Stimulated activated naive CD8-positive, alpha-beta T cell treated with anti-CD3 and anti-CD28 coated beads, Interleukin-15, Interleukin-2, amounts not matched to agents 100 U/mL and 50 U/mL, for 24 hours (primary cell): ENCODE results near the gene STK33.
A peak's percentile ranks its signal among the peaks of the same experiment; 100 is the strongest.

ENCODE experiments used
- ATAC-seq: fragments of 150-1000 bp; cut with Tn5 transposase; one replicate; pipeline ENCODE4 v1.10.0; 2021
- DNase-seq: peaks from one replicate; pipeline ENCODE4 v3.0.0; 2021

STK33 gene

DNA sequence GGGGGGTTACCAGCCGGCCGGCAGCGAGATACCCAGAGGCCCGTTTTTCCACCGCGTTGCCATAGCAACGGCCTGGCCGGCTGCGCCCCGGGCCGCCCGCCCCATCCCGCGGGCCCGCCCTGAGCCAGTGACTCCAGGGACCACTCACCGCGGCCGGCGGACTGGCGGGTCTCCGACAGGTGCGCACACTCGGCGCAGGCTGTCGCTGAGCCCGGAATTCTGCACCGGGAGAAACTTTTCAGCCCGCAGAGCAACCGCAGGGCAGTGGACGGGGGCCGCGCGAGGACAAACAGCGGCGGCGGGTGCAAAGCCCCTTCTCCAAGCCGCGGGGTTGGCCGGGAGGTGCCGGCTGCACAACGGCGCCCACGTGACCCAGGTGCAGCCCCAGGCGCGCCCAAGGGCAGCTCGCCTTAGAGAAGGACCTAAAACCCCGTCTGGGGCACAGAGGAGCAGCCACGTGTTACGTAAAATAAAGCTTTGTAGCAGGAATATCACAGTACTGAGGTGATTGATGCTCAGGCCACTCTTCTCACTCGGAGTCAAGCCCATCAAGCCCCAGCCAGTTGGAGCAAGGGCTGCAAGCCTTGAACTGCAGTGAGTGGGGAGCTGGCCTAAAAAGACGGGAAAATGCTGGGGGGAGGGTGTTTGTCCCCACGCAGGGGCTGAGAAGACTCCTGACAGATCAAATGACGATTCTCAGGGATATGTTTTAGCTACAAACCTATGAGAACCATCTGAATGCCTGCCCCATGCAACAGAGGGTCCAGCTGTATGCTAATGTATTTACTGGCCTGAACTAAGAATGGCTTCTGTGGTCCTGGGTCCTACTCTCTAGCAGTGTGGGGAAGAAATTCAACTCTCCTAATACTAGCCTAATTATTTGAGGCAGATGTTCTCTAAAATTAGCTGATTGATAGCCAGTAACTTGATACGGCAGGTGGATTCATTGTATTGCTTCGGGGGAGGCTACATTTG lies at the start of gene STK33:
TSS of gene STK33 (minus strand) at position 294 of the 975 bp plus-strand sequence. CDS start 119,323 bp downstream, outside the sequence.
- ATAC-seq (peak; percentile 95), DNase-seq (peak; percentile 64)

DNA sequence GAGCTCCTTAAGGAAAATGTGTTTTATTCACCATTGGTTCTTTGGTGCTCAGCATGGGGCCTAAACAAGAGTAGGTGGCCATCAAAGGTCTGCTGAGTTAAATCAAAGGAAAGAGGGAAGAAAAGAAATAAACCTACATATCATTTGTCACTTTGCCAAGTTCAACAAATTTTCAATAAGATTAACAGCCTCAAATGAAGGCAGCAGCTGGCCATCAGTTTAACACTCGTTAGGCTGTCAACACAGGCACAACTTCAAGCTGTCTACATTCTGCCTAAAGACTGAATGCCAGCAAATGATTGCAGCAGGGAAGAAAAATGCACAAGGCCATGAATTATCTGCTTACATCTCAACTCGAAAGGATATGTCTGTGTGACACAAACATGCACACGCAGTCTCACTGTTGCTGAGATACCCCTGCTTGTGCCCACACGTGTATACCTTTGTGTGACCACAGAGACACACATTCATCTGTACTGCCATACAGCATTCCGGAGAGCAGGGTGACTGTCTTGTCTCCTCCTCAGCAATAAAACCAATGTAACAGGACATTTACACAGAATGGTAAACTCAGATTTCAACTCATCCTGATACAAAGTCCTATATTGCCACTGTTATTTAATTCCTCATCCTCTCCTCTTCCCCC lies 48.3 kb upstream of the STK33 start:
- no peak for ATAC-seq
- no peak for DNase-seq

DNA sequence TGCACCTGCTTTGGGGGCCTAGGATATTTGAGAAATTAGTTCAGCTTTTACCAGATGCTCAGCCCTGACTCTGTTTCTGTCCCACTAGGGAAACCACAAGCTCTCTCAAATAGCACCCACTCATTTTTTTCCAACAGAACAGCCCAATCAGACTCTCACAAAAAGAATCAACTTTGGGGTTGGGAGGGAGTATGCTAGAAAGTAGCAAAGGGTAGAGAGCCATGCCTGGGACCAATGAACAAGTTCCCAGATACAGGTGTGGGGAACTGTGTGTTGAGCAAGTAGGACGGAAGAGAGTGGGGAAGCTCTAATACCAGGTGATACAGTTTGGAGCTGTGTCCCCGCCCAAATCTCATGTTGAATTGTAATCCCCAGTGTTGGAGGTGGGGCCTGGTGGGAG lies 47.3 kb upstream of the STK33 start:
- ATAC-seq (peak; percentile 9), DNase-seq (no peak)

DNA sequence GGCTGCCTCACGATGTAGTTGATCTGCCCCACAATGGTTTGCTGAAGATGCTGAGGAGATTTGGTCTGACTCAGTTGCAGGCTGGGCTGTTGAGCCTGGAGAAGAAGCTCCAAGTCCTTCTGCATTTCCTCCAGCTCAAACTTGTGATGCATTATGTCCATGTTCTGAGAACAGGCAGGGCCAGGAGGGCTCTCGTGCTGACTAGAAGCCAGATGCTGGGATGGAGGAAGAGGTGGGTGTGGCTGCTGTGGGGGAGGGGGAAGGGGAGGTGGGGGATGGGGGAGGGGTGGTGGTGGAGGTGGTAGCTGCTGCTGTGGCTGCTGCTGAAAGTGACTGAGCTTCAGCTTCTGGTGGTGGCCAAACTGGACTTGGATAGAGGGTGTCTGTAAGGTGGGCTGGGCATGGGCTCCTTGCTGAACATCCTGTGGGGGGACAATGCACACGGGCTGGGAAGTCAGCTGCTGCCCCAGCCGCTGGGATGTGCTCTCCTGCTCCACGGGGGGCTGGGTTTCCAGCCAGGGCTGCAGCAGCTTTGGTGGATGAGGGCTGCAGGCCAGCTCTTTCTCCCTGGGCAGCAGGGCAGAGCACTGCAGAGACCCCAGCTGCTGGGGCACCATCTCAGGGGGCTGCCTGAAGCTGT lies 46.4 kb upstream of the STK33 start:
- no peak for DNase-seq
- ATAC-seq: no peak

DNA sequence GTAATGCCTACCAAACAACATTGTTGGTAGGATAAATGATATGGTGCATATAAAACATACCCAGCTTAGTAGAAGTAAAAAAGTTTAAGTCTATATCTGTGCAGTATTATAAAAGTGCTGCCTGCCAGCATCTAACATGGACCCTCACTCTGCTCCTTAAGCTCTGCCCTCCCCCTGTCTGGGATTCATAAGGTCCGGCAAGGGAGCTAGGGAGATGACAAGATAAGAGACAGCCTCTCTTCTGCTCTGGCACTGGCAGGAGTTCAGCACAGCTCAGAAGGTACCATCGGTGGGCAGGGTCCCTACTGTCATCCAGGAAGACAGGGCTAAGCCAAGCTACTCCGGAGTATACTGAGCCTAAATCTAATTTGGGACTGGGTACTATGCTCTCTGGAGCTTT lies 45.6 kb upstream of the STK33 start:
- DNase-seq (no peak), ATAC-seq (no peak)

DNA sequence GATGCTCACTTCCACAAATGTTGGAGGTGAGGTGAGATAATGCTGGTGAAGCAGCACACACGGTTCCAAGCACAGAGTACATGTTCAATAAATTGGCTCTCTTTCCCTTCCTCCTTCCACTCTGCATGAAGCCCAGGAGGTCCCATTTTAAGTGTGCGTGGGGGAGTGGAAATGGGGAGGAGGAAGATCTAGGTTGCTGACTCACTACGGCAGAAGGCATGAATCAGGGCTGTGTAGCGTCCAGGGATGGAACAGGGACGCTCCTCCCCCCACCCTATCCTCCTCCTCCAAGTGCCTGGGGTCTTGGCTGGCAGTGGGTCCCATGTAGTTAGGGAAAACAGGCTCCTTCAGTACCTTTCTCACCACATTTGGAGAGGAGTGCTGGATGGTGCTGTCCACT lies 44.3 kb upstream of the STK33 start:
- no peak for ATAC-seq
- DNase-seq: no peak

DNA sequence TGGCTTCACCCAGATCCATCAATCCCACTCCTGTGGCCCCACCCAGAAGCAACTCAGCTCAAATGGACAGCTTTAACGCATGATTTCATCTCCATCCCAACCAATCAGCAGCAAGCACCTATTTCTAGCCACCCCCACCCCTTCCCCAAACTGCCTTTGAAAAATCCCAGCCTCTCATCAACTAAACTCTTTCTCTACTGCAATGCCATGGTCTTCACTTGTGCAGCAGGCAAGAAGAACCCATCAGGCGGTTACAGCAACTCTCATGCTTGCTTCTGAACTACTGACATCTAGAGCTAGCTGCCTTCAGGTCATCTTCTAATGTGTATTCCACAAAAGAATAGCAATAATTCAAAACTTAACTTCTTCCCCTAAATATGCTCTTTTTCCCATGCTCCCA lies 42.1 kb upstream of the STK33 start:
- DNase-seq (no peak), ATAC-seq (no peak)

DNA sequence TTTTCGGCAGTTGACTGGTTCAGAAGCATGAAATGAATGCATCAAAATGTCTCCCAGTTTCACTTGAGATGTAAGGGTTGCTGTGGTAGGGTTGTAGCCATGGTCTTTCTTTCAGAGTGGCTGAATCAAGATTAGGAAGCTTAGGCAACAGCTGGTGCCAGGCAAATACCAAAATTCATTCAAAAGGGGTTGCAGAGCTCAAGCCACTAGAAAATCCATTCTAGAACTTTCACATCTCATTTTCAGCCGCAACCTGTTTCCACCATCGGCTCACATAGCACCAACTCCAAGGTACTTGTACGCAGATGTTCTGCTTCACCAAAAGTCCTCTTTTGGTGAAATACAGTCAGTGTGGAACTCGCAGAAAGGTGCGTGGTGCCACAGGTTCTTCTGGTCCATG lies 40.5 kb upstream of the STK33 start:
- ATAC-seq: no peak
- DNase-seq: no peak

DNA sequence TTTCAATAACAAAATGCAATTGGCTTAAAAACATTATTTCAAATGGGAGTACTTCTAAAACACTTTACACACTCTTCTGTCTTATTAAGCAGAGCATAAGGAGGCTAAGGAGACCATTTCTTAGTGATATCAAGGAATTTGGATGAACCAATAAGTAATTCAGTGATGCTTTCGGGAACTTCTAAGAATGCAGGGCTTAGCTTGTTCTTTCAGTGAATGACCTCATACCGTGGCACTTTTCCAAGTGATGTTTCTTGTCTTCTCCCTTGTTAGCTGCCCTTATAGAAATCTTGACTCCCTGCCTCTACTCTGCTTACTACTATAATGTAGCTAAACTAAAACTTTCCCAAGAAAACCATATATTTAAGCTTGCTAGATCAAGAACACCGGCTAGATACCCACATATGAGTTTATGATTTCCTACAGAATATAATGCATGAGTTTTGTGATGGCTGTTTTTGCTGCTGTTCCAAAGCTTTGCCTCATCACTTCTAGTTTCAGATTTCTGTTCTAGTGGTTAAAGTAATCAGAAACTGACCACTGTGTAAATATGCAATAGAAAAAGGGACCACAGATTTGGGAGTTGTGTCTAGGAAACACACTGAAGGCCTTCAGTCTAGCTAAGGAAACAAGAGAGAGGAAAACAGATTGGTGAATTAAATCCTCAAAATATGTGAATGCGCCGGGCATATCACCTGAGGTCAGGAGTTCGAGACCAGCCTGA lies 37.5 kb upstream of the STK33 start:
- ATAC-seq: no peak
- no peak for DNase-seq

DNA sequence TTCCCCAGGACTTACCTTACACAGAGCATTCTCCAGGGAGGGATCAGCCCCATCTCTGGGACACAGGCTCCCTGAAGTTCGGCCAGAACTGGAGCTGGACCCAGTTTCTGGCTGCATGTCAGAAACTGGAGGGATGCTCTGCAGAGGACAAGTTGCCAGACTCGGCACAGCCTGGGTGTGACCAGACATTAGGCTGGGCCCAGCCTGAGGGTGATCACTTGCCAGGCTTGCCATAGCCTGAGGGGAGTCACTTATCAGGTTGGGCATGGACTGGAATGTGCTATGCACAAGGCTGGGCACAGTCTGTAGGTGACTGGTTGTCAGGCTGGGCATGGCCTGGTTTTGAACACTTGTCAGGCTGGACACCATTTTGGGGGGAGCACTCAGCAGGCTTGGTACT lies 30.7 kb upstream of the STK33 start:
- DNase-seq (no peak), ATAC-seq (no peak)

DNA sequence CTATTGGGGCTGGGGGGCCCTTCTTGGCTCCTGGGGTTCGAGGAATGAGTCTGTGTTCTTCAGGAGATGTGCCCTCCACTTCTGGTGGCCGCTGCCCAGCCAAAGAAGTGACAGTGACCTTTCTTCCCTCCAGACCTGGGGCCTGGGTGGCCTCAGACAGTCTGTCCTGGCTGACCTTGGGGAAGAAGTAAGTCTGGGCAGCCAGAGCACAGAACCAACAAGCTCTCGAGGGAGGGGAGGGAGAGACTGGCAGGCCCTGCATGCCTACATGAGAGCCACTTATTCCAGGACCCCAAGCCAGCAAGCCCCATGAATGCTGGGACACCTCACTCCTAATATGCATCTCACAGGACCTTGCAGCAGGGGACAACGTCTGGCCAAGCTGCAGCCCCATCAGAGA lies 27.1 kb upstream of the STK33 start:
- DNase-seq (no peak), ATAC-seq (no peak)

DNA sequence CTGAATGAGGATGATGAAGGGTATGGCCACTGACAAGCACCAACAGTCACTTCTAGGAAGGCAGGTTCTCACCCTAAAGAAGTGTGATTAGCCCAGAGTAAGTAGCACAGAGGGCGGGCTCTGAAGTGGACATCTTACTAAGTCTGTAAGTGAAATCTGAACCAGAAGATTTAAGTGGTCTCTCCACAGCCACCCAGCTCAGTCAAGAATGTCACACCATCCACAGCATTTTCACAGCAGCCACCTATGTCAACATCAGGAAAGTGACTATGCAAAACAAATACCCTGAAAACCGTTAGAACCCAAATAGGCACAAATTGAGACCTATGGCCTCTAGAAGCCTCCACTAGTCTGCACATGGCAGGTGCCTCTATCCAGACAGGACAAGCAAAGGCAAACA lies 23.0 kb upstream of the STK33 start:
- DNase-seq (no peak), ATAC-seq (no peak)

DNA sequence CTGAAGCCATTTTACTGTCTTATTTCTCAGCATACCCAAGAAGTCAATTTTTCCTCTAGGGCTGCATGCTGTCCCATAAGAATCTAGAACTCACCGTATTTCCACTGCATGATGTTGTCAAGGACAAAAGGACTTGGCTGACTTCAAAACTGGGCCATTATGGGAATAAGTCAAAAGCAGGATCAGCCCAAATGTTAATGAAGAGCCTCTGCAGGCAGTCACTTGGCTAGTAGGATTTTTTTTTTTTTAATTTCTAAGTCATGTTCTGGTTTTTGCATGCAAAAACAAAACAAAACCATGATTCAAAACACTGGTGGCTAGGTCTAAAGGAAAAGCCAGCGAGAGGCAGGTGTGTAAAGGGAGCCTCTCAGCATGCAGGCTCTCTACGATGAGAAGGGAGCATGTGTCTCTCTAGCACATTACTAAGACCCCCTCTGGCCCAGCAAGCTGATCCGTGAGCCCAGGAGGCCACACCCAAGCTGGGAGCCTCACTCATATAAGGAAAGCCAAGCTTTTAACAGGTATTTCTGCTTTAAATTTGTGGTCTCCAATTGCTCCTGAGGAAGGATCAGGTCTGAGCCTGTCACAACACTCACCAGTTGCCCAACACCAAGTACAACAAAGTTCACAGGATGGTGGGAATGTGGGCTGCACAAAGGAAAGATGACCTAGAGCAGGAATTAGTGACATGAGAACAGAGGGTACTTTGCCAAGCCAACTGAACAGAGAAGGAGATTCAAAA lies 21.4 kb upstream of the STK33 start:
- no peak for DNase-seq
- ATAC-seq: no peak

DNA sequence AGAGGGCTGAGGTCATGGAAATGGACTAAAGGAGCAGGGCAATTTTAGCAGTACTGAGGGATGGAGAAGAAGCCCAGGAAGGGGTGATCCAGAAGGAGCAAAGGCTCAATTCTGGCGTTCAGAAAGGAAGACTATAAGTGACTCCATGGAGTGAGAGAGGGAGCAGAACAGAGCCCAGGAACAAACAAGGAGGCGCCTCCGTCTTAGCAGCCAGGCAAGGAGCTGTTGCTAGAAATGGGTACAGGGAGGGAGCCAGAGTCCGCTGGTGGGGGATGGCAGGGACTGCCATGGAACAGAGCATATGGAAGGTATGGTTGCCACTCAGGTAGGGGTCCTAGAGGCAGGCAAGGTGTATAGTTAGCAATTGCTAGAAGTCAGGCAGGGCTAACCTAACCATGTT lies 20.5 kb upstream of the STK33 start:
- DNase-seq: no peak

DNA sequence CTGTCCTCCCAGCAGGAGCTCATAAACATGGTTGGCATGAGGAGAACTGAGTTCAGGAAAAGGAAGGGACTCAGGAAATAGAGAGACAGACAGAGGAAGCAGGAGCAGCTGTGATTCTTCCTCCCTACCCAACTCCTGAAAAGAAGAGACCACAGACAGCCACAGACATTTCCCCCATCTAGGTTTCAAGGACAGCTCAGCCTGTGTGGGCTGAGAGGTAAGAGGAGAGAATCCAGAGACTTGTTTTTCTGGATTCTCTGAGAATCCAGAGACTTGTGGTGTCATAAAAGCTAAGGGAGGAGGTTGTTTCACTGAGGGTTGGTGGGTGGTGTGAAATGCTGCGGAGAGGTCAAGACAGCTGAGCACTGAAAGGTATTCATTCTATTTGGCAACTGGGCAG lies 19.0 kb upstream of the STK33 start:
- DNase-seq: no peak
- ATAC-seq: no peak

More for the DNA sequence above, 20.5 kb upstream of the STK33 start:
- ATAC-seq: no peak

DNA sequence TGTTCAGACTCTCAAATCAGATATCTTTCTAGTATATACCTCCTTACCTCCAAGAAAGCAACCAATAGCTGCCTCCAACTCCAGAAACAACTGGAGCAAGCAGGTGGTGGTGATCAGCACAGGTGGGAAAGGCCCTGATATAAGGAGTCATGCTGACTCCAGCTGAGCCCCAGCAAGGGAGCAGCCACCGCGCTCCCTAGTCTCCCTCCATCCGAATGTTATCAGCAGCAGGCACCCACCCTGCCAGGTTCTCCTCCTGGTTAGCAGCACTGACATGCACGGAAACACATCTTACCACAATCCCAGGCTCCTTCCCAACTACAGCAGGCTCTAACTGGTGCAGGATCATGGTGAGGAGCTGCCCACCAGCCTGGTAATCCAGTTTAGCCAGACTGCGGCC lies 18.5 kb upstream of the STK33 start:
- ATAC-seq (no peak), DNase-seq (no peak)

DNA sequence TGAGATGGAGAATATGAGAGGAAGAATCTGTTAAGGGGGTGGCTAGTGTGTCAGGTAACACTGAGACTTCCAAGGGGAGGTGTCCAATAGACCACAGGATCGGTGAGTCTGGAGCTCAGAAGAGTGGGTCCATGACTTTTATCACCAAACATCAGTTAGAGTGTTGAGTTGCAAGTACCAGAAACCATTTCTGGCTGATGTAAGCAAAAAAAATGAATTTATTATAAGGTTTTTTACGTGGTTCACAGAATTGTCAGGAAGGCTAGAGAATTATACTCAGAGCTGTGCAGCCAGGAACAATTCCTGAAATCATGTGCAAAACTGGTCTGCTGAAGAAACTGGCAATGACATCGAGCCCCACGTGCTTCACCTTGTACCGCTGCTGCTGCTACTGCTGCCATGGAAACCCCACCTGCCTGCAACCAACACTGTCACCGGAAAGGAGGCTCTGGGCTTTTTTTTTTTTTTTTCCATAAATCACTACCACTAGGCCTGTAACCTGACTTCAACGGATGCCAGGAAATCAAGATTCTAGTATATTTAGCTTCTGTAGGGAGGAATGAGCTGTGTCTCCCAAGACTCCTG lies 16.6 kb upstream of the STK33 start:
- ATAC-seq: no peak
- DNase-seq: peak; percentile 9

DNA sequence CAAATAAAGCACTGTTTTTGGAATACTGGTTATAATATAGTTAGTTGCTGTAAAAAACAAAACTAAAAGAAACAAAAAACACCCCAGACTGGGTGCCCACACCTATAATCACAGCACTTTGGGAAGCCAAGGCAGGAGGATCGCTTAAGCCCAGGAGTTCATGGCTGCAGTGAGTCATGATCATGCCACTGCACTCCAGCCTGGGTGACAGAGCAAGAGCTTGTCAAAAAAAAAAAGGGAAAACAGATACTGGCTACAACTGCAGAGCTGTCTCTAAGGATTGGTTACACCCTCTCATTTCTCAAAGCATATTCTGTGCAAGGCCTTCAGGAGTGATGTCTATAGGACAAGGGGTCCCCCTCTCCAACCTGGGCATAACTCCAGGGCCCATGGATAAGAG lies 14.6 kb upstream of the STK33 start:
- ATAC-seq: no peak
- no peak for DNase-seq

DNA sequence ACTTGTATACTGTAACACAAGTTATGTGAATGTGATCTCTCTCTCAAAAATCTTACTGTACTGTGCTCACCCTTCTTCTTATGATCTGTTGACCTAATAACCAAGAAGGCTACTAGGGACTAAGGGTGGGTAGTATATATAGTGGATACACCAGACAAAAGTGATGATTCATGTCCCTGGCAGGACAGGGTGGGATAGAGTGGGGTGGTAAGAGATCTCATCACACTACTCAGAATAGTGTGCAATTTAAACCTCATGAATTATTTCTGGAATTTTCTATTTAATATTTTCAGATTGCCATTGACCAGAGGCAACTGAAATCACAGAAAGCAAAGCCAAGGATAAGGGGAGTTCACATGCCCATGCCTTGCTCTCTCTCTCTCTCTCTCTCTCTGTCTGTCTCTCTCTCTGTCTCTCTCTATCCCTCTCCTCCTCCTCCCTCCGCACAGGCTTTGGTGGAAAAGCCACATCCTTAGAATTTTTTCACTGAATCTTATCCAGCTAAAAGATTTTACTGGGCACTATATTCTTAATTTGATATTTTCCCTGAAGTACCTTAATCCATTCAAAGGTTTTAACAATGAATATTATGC lies 12.0 kb upstream of the STK33 start:
- DNase-seq: no peak
- no peak for ATAC-seq

DNA sequence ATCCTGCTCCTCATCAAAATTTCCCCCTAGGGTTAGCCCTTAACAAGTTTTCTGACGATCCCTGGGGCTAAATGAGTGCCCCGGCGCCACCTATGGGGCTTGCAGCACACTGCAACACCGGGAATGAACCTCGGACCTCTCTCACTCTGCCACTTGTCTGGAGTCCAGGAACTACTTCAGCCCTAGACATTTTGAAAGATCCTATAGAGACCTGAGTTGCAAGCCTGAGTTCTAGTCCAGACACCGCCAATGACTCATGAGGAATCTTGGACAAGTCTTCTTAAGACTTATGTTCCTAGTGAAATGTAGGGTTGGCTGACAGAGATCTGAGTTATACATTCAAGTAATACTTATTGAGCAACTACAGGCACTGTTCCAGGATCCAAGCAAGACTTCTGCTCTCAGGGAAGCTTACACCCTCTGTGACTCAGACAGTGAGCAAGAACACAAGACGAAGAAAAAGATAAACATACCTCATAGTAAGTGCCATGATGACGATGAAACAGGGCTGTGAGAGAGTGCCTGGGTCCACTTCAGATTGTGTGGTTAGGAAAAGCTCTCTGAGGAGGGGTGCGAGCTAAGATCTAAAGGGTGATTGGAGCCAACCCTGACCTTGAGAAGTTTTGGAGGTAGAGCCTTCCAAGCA lies 10.2 kb upstream of the STK33 start:
- DNase-seq: peak; percentile 55
- peak; percentile 73 for ATAC-seq
